Central memory CD4-positive, alpha-beta T cell (primary cell): ENCODE measurements around the gene SMIM7.
"Not testable (repeated sequence)": the region's sequence is repeated elsewhere in the genome, so short reads cannot be mapped to it uniquely, and the experiment has no call there.

Experiments
- DNase-seq: peaks from one replicate; pipeline ENCODE4 v3.0.0; 2022
- total RNA-seq, 3 experiments: gene quantifications; one replicate each; lab custom pipeline; 2026; lab: John Stamatoyannopoulos, UW

SMIM7 gene
- 25.6 to 33.2 (median 30.1) reads per million in 3 experiments for total RNA-seq

DNA sequence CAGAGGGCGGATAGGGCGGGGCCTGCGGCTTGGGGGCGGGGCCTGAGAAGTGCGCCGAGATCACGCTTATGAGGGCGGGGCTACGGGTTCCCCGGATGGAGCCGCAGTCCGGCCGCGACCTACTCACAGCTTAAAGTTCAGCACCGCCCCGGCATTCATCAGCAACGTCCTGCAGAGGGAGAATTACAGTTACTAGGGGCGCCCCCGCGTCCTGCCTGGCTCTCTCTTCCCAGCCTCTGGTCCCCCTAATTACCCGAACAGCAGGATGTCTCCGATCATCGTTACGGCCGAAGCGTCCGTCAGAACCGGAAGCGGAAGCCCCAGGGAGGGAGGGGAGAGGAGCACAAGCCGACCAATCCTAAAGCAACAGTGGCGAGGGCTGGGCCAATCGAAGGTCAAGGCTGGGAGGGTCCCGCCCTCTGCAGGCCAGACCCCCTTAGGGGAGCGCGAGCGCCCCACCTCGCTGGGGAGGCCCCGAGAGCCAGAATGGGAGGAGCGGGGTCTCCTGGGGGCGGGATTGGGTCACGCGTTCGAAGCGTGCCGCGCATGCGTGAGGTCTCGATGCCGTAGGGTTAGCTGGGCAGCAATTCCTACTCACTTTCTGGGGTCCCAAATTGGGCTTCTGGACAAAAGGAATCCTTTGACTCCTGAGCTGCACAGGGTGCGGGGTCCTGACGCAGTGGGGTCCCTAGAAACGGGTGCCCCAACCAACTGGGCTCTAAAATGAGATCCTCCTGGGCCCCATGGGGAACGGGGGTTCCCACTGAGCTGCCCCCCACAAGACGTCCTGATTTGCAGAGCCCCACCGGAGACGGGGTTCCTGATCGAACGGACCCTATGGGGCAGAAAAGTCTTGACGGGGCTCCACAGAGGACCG lies at the start of gene SMIM7:
TSS of gene SMIM7 (minus strand) at position 313 of the 877 bp plus-strand sequence. CDS start at position 279, 34 bp downstream.
- DNase-seq: peak; percentile 99

DNA sequence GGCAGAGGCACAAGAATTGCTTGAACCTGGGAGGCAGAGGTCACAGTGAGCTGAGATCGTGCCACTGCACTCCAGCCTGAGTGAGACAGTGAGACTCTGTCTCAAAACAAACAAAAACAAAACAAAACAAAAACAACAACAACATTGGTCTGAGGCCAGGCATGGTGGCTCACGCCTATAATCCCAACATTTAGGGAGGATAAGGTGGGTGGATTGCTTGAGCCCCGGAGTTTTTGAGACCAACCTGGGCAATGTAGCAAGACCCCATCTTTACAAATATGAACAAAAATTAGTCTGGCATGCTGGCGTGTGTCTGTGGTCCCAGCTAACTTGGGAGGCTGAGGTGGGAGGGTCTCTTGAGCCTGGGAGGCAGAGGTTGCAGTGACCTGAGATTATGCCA lies 43.7 kb upstream of the SMIM7 start:
- no peak for DNase-seq

DNA sequence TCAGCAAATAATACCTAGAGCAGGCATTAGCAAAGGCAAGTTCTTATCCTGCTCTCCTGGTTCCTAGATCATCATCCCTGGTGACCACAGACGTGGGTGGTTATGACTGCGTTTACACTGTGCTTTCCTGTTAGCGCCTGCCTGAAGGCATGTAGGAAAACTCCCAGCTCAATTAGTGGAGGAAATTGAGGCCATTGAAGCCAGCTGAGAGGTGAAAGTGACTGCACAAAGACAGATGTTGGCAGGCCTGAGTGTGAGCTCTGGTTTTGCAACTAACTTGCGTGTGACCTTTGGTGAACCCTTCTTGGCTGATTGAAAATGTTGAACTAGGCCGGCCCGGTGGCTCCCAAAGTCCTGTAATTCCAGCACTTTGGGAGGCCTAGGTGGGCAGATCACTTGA lies 42.2 kb upstream of the SMIM7 start:
- DNase-seq: no peak

GRCh38 chr19:16698914-16699313 lies 39.0 kb upstream of the SMIM7 start:
- no peak for DNase-seq

DNA sequence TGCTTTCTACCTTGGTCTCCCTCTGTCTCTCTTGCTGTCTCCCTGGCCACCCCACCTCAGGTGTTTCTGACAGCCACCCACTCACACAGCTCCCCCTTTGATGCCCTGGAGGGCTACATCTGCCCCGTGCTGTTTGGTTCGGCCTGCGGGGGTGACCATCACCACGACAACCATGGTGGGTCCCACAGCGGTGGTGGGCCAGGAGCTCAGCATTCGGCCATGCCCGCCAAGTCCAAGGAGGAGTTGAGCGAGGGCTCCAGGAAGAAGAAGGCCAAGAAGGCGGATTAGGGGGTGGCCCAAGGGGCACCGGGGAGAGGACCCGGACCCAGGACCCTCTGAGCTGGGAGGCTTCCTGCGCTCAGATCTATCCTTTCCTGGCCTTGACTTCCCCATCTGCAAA lies 28.1 kb upstream of the SMIM7 start:
- no peak for DNase-seq

- DNase-seq: no peak
These were observed 24.3 kb upstream of the SMIM7 start for GRCh38 chr19:16684216-16684615.

DNA sequence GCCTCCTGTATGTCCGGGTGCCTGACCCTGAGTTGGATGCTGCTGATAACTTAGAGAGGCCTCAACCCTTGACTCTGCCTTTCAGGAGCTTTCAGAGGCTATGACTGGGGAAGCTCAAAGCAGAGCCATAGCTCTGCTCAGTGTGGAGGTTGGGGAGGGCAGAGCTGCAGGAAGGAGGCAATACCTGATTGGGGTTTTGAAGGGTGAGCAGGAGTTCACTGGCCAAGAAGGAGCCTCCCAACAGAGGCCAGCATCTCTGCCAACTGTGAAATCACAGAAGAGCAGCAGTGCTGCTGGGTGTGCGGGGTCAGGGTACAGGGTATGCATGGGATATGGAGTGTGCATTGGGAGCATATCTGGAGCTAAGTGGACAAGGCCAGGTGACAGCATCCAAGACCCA lies 22.6 kb upstream of the SMIM7 start:
- no peak for DNase-seq

DNA sequence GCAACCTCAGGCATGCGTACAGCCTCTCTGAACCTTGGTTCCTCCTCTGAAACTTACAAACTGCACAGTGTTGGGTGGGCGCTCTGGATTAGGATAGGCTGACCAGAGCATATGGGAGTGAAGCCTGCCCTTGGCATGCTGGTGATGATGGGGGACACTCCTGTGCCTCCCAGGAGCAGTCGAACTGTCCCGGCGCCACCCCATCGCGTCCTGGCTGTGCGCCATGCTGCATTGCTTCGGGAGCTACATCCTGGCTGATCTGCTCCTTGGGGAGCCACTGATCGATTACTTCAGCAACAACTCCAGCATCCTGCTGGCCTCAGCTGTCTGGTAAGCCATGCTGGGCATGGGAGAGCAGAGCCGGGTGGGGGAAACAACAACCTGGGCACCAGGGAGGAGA lies 19.9 kb upstream of the SMIM7 start:
- DNase-seq: no peak

- no peak for DNase-seq
These were observed 18.6 kb upstream of the SMIM7 start for GRCh38 chr19:16678498-16678897.

- no peak for DNase-seq
These were observed 17.1 kb upstream of the SMIM7 start for GRCh38 chr19:16677055-16677454.

DNA sequence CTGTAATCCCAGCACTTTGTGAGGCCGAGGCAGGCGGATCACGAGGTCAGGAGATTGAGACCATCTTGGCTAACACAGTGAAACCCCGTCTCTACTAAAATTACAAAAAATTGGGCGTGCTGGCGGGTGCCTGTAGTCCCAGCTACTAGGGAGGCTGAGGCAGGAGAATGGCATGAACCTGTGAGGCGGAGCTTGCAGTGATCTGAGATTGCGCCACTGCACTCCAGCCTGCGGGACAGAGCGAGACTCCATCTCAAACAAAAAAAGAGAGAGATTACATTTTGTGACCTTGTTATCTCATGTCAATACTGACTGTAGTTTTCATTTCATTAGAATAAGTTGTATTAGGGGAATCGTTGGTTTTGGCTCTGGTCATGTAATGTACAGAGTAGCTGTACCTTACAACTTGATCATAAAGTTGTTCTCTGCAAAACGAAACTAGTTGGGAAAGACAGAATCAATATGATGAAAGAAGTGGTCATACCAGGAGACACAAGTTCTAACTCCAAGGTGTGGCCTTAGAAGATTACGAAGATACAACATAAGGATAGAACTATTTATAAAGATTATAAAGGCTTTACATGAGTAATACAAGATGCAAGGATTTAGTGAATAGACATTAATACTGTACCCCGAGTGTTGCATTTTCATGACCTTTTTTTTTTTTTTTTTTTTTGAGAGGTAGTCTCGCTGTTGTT lies 16.3 kb upstream of the SMIM7 start:
- DNase-seq: no peak

DNA sequence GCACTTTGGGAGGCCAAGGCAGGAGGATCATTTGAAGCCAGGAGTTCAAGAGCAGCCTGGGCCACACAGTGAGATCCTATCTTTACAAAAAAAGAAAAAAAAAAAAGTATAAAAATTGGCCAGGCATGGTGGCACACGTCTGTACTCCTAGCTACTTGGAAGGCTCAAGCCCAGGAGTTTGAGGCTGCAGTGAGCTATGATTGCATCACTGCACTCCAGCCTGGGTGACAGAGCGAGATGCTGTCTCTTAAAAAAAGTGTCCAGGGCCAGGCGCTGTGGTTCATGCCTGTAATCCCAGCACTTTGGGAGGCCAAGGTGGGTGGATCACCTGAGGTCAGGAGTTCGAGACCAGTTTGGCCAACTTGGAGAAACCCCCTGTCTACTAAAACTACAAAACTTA lies 13.9 kb upstream of the SMIM7 start:
- not testable (repeated sequence) for DNase-seq

DNA sequence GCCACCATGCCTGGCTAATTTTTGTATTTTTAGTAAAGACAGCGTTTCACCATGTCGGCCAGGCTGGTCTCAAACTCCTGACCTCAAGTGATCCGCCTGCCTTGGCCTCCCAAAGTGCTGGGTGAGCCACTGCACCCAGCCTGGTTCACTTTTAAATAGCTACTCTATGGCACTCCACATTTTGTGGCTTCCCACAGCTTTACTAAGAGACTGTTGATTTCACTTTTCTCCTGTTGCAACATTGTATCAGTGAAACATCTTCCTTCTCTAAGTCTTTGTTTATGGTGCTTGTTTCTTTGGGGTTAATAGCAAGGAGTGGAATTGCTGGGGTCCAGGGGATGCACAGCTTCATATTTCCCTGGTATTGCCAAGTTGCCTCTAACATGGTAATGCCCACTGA lies 13.3 kb upstream of the SMIM7 start:
- no peak for DNase-seq

DNA sequence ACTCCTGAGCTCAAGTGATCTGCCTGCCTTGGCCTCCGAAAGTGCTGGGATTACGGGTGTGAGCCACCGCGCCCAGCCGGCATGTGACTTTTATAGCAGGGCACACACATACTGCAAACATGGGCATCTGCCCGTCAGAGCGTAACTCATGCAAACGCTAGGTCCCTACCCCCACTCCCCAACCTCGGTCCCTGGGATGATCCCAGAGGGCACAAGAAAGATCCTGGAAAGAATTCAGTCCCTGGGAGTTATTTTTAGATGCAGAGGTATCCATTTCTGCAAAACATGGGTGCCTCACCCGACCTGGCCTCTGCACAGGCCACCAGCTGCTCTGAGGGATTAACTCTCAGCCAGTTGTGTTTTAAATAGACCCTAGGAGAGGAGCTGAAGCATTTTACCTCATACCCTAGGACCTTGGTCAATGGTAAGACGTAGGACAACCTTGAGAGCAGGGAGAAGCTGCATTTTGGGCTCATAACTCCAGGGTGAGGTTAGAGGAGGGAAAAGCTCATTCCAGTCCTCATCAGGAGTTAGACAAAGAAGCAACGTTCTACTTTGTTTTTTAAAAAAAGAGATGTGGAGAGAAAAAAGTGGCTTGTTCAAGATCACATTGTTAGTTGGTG lies 11.8 kb upstream of the SMIM7 start:
- no peak for DNase-seq

DNA sequence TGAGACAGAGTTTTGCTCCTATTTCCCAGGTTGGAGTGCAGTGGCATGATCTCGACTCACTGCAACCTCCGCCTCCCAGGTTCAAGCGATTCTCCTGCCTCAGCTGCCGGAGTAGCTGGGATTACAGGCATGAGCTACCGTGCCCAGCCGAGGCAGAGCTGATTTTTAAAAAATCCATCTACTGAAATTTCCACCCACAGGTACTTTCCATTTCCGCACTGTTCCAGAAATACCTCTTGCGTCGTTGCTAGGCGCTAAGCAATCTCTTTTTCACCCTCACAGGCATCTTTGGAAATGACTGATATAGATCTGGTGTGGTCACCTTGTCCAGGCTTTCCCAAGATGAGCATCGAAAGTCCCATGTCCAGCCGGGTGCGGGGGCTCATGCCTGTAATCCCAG lies 10.3 kb upstream of the SMIM7 start:
- no peak for DNase-seq

- DNase-seq: not testable (repeated sequence)
These were observed 8.8 kb upstream of the SMIM7 start for GRCh38 chr19:16668702-16669101.

- DNase-seq: no peak
These were observed 8.2 kb upstream of the SMIM7 start for GRCh38 chr19:16668176-16668575.

- DNase-seq: peak; percentile 4
These were observed 1.6 kb upstream of the SMIM7 start for GRCh38 chr19:16661480-16662034.

DNA sequence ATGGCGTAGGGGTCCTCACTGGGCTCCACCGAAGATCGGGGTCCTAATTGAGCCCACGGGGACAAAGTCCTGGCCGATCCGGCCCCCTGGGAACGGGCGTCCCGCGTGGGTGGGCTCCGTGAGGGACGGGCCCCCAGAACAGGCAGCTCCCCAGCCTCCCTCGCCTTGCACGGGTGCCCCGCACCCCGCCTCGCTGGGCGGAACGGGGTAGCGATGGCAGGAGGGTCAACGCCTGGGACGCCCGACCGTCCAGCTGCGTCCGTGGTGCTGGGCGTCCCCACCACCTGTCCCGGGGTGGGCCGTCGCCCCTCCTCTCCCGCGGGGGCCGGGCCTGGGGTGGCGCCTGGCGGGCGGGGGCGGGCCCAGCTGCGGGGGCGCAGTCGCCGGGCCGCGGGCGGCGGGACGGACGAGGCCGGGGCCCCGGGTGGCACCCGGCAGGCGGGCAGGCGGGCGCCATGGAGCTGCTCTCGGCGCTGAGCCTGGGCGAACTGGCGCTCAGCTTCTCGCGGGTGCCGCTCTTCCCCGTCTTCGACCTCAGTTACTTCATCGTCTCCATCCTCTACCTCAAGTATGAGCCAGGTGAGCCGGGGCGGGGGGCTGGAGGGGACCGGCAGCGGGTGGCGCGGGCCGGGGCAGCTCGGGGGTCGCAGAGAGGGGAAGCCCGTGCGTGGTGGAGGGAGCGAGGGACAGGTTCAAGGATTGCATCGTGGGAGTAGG lies 977 bp upstream of the SMIM7 start, which contains the start of gene TMEM38A:
TSS of gene TMEM38A (plus strand) at position 377 of the 717 bp plus-strand sequence. CDS start at position 456, 79 bp downstream.
- DNase-seq: peak; percentile 34

- no peak for DNase-seq
These were observed 496 bp downstream of the SMIM7 start for GRCh38 chr19:16659464-16659831.

GRCh38 chr19:16657384-16657783 lies 2.6 kb downstream of the SMIM7 start:
- DNase-seq: no peak

GRCh38 chr19:16655727-16656126 lies 4.2 kb downstream of the SMIM7 start:
- DNase-seq: no peak

DNA sequence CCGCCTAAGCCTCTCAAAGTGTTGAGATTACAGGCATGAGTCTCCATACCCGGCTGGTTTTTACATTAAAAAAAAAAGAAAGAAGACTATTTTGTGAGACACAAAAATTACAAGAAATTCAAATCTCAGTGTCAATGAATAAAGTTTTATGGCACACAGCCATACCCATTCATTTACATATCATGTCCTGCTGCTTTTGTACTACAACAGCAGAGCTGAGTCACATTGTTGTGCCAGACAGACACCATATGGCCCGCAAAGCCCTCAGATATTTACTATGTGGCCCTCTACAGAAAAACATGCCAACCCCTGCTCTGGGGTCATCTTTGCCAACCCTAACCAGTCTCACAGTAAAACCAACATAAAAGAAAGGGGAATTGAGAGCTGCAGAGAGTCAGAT lies 5.3 kb downstream of the SMIM7 start:
- no peak for DNase-seq
